ENCODE measurements around the gene TM9SF1. TPM values are rescaled to one million over a fixed set of nuclear protein-coding genes. Genes with fewer than 3 reads are reported as not detected.

The TM9SF1 gene
- total and polyA plus RNA-seq, 2 of the 13 experiments (the other 11 are each of a cell fraction or from before 2014, with no cell fraction given) = 83.2 to 110 TPM

- TF ChIP-seq, protein P1, sequence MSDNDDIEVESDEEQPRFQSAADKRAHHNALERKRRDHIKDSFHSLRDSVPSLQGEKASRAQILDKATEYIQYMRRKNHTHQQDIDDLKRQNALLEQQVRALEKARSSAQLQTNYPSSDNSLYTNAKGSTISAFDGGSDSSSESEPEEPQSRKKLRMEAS (IDR thresholded peaks at IDR 0.05) = no peak
- peak; percentile 97 for TF ChIP-seq MYC (CRISPR knock-in tag; IDR thresholded peaks at IDR 0.05; ENCODE audit: borderline replicate concordance)
- TF ChIP-seq FOXO4 (CRISPR knock-in tag; conservative IDR thresholded peaks at IDR 0.05) = no peak
- TF ChIP-seq, protein P2, sequence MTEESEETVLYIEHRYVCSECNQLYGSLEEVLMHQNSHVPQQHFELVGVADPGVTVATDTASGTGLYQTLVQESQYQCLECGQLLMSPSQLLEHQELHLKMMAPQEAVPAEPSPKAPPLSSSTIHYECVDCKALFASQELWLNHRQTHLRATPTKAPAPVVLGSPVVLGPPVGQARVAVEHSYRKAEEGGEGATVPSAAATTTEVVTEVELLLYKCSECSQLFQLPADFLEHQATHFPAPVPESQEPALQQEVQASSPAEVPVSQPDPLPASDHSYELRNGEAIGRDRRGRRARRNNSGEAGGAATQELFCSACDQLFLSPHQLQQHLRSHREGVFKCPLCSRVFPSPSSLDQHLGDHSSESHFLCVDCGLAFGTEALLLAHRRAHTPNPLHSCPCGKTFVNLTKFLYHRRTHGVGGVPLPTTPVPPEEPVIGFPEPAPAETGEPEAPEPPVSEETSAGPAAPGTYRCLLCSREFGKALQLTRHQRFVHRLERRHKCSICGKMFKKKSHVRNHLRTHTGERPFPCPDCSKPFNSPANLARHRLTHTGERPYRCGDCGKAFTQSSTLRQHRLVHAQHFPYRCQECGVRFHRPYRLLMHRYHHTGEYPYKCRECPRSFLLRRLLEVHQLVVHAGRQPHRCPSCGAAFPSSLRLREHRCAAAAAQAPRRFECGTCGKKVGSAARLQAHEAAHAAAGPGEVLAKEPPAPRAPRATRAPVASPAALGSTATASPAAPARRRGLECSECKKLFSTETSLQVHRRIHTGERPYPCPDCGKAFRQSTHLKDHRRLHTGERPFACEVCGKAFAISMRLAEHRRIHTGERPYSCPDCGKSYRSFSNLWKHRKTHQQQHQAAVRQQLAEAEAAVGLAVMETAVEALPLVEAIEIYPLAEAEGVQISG (CRISPR knock-in tag; IDR thresholded peaks at IDR 0.05) = peak; percentile 84
- TF ChIP-seq, protein P3, sequence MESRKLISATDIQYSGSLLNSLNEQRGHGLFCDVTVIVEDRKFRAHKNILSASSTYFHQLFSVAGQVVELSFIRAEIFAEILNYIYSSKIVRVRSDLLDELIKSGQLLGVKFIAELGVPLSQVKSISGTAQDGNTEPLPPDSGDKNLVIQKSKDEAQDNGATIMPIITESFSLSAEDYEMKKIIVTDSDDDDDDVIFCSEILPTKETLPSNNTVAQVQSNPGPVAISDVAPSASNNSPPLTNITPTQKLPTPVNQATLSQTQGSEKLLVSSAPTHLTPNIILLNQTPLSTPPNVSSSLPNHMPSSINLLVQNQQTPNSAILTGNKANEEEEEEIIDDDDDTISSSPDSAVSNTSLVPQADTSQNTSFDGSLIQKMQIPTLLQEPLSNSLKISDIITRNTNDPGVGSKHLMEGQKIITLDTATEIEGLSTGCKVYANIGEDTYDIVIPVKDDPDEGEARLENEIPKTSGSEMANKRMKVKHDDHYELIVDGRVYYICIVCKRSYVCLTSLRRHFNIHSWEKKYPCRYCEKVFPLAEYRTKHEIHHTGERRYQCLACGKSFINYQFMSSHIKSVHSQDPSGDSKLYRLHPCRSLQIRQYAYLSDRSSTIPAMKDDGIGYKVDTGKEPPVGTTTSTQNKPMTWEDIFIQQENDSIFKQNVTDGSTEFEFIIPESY (CRISPR knock-in tag; IDR thresholded peaks at IDR 0.05) = 0 out of 2 replicates have a peak, but pooled peaks have one; percentile 67
- TF ChIP-seq MIXL1 (CRISPR knock-in tag; IDR thresholded peaks at IDR 0.05) = peak; percentile 85
- no peak for TF ChIP-seq ZHX1 (CRISPR knock-in tag; IDR thresholded peaks at IDR 0.05; ENCODE audit: low read depth)
- peak; percentile 96 for TF ChIP-seq ZFX (CRISPR knock-in tag; IDR thresholded peaks at IDR 0.05; ENCODE audit: low read depth)
- TF ChIP-seq ZNF569 (CRISPR knock-in tag; IDR thresholded peaks at IDR 0.05; ENCODE audit: borderline replicate concordance) = no peak
- TF ChIP-seq, protein P4, sequence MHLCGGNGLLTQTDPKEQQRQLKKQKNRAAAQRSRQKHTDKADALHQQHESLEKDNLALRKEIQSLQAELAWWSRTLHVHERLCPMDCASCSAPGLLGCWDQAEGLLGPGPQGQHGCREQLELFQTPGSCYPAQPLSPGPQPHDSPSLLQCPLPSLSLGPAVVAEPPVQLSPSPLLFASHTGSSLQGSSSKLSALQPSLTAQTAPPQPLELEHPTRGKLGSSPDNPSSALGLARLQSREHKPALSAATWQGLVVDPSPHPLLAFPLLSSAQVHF (CRISPR knock-in tag; IDR thresholded peaks at IDR 0.05) = 0 out of 2 replicates have a peak, but pooled peaks have one; percentile 18
- no peak for TF ChIP-seq ZBTB21 (CRISPR knock-in tag; IDR thresholded peaks at IDR 0.05)
- TF ChIP-seq PHF8 (CRISPR knock-in tag; IDR thresholded peaks at IDR 0.05) = peak; percentile 98
- TF ChIP-seq CEBPG (CRISPR knock-in tag; IDR thresholded peaks at IDR 0.05) = no peak; the same call in 1 of the 2 replicates
- no peak for TF ChIP-seq ZNF678 (CRISPR knock-in tag; IDR thresholded peaks at IDR 0.05)
- TF ChIP-seq ZNF770 (CRISPR knock-in tag; IDR thresholded peaks at IDR 0.05) = no peak
- TF ChIP-seq ZSCAN22 (CRISPR knock-in tag; IDR thresholded peaks at IDR 0.05) = no peak; the same call in 1 of the 2 replicates
These were observed 37.6 kb upstream of the TM9SF1 start, which contains the start of gene GMPR2 (continued) for GRCh38 chr14:24232645-24233537.
